Stimulated activated CD4-positive, alpha-beta T cell treated with anti-CD3 and anti-CD28 coated beads, Interleukin-12 subunit alpha, Interleukin-12 subunit beta, amount 100 ng/mL, for 4 hours (primary cell): Measurements from ENCODE around the gene BNC2.

Experiments
- DNase-seq: peaks from one replicate; pipeline ENCODE4 v3.0.0-alpha.2; 2020

Gene BNC2

DNA sequence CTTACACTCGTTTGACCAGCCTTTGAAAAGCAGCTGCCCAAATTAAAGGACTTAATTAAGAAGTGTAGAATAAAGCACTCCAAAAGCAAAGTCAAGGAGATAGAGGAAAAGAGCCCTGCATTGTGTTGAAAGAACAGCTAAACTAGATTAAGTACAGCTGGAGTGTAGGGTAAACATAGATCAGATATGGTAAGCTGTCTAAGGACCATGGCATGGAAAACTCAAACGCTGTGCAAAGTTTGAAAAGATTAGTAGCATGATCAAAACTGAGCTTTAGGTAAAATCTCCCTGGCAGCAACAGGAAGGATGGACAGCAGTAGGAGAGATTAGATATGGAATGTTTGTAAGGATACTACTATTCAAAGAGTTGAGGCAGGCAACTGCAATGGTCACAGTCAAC lies 55.4 kb downstream of the BNC2 start:
- no peak for DNase-seq

DNA sequence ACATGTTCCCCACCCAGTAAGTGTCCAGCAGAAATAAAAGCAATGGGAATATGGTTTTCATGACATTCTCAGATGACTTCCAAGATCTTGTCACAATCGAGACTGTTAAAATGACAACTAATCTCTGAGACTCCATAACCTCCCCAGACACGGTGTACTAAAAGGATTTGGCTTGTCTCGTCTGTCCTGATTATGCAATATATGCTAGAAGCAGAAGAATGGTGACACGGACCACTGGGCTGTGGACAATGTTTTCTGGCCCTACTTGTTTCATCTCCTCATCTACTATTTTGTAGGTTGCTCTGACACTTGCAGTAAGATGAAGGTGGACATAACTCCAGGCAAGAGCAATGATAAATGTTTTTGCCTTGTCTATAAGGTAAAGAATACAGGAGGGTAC lies 56.6 kb downstream of the BNC2 start:
- no peak for DNase-seq

DNA sequence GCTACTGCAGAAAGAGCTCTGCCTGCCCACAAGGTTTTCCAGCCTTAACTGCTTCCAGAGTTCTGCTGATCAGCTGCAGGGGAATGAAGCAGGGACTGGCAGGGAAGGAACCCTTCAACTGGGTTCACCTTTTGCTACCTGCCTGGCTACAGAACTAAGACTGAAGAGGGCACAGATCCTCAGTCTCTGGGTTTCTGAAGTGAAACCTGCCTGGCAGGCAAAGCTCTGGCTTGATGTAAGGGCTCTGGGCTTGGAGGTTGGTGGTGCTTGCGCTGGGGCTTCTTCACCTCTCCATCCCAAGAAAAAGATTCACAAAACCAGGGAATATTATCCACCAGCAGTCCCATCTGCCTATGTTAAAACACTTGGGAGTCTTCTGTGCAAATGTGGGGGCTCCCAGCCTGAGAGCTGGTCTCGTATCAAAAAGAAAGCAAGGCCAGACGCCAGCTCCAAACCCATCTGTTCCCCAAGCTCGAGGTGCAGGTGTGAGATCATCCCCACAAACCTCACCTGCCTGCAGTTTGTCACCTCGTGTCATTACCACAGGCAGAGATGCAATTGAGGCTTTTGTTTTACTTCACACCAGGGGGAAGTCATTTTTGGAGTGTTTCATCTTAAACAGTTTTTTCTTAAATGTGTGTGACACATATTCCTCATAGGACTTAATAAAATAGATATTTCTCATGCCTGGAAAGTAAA lies 58.3 kb downstream of the BNC2 start:
- DNase-seq = no peak

- no peak for DNase-seq
Observed at GRCh38 chr9:16809912-16810610, 60.4 kb downstream of the BNC2 start.

GRCh38 chr9:16806674-16807073 lies 63.8 kb downstream of the BNC2 start:
- DNase-seq = no peak

- no peak for DNase-seq
Observed at GRCh38 chr9:16803648-16804047, 66.8 kb downstream of the BNC2 start.

DNA sequence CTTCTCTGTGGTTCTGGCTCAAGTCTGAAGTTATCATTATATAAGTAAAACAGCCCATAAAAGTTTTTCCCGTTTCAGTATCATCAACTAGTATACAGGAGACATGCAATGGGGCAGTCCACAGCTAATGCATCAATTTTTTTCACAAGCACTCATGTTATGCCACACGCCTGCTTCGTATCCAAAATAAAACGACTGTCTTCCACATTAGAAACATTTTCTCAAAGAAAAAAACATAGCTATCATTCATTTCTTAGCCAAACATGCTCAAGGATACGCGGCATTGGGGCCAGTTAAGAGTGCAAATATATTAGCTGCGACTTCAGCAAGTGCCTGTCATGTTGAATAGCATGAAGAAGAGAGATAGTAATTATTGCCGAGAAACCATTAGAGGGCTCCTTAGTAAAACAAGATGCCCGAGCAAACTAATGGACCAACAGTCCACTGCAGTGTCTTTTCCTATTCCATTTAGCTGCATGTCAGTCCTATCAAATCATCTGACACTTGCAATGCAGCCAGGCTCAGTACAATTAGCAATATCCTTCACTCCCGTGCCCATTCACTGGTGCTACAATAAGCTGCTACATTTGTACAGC lies 68.5 kb downstream of the BNC2 start:
- DNase-seq = no peak

GRCh38 chr9:16796304-16796825 lies 74.1 kb downstream of the BNC2 start:
- no peak for DNase-seq

GRCh38 chr9:16794871-16795639 lies 75.4 kb downstream of the BNC2 start:
- no peak for DNase-seq

DNA sequence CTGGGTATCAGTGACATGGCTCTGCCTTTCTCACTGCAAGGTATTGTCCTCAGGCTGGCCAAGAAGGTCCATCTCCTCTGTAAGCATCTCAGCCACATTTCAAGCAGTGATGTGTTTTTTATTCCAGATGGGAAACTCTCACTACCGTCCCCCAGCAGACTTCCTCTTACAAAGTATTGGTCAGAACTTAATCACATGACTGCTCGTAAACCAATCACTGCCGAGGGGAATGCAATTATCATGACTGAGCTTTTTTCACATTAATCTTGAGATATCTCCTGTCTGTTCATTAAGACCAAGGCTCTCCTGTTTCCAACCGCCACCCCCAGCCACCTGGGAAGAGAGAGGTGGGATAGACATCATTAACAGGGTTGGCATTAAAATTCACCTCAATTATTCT lies 76.4 kb downstream of the BNC2 start:
- no peak for DNase-seq

DNA sequence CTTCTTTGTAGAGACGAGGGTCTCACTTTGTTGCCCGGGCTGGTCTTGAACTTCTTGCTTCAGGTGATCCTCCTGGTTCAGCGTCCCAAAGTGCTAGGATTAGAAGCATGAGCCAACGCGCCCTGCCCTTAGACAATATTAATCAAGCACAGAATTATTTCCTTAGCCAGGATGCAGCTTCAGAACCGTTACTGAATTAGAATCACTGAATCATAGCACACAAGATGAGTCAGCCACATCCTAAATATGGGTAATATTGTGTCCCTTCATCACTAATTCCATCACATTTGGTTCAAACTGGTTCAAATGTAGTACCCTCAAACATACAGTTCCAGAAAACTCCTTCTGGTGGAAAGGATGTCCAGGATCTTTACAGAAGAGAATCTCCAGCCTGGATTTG lies 82.7 kb downstream of the BNC2 start:
- no peak for DNase-seq

DNA sequence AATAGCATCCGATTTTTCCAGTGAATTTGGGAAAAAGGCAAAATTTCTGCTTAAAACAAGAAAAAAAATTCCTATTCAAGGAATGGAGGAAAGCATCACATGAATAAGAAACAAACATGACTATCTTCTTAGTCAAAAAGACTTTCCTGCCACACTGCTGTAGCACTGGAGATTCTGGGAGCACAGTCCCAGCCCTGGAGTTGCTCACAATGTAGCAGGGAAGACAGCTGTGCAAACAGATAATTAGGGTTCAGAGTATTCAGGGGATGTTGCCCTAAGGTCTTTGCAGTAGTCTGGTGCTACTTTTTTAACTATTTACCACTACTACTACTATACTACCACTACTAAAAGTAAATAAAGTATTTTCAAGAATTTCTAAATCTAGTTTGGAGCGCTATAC lies 86.5 kb downstream of the BNC2 start:
- no peak for DNase-seq

DNA sequence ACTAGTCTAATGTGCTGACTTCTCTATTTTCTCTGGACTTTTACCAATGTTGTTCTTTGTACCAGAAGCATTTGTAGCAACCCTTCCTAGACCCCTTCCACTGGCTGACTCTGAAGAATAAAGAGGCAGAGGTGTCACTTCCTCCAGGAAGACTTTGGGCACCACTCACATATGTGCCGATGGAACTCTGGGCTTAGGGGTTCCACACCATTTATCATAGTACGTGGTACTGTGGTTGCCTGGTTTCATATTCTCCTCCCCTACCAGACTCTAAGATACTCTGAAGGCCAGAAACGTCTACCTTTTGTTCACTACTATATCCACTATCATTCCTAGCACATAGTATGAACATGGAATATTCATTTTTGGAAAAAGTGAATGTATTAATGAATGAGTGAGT lies 88.0 kb downstream of the BNC2 start:
- no peak for DNase-seq

- no peak for DNase-seq
Observed at GRCh38 chr9:16775330-16775729, 95.1 kb downstream of the BNC2 start.

- no peak for DNase-seq
Observed at GRCh38 chr9:16773617-16774016, 96.9 kb downstream of the BNC2 start.

DNA sequence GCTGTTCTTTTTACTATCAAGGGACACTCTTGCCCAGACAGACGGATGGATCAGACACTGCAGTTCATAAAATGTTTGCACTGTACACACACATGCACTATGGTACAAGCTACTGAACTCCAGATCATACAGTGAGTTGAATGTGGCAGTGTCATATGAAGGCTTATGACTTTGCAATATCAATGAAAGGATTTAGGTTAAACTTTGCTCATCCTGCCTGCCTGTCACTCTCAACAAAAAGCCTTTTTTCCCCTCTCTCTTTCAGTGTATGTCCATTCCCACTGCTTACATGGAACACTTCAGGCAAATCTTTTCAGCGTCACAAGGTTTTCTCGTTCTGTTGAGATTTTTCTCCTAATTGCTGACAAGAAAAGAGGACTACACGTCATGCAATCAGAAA lies 97.4 kb downstream of the BNC2 start:
- DNase-seq = no peak

- DNase-seq = no peak
Observed at GRCh38 chr9:16771356-16771755, 99.1 kb downstream of the BNC2 start.

- no peak for DNase-seq
Observed at GRCh38 chr9:16769291-16769690, 101.2 kb downstream of the BNC2 start.

- no peak for DNase-seq
Observed at GRCh38 chr9:16768816-16769215, 101.7 kb downstream of the BNC2 start.

DNA sequence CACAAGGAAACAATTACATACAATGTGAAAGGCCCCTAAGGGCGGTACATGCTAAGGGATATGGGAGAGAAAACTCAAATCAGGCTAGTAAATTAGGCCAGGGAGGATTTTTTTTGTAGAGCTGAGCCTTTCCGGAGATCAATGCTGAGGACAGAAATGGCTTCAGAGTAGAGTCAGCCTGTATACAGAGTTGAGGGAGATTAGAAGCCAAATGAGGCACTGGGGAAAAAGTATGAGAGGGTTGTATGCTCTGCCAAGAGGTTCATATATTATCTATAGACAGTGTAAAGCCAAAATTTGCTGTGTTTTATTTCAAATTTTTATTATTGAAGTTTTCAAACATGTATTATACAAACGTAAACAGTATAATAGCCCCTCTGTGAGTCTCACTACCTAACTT lies 103.1 kb downstream of the BNC2 start:
- no peak for DNase-seq

- no peak for DNase-seq
Observed at GRCh38 chr9:16763946-16764345, 106.5 kb downstream of the BNC2 start.

- DNase-seq = no peak
Observed at GRCh38 chr9:16755467-16756160, 114.9 kb downstream of the BNC2 start.

DNA sequence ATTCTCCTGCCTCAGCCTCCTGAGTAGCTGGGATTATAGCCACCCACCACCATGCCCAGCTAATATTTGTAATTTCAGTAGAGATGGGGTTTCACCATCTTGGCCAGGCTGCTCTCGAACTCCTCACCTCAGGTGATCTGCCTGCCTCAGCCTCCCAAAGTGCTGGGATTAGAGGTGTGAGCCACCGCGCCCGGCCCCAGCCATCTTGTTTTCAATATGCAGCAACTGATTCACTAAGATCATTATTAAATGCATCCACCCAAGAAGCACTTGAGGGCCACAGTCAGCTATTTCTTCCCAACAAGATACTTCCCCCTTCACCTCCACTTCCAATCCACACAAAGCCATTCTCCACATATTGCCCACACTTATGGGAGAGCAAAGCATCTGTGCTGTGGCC lies 115.8 kb downstream of the BNC2 start:
- no peak for DNase-seq
